WTC11 (cell line): ENCODE data around the gene PDHA1. TPM values are rescaled to one million over a fixed set of nuclear protein-coding genes. Genes with fewer than 3 reads are reported as not detected.

Source experiments
- ATAC-seq: fragments of 200-7000 bp; cut with Tn5 transposase; 2 replicates; pipeline ENCODE4 v1.10.0; 2021; ENCODE audit warnings: mild to moderate bottlenecking, moderate library complexity
- CTCF ChIA-PET: fragments of 300-600 bp; sonication (Branson Sonifier 250); formaldehyde crosslinking; loops from one replicate; lab custom pipeline; 2021; ENCODE audit warnings: antibody characterized with exemption; lab: Charles Lee
- POLR2A ChIA-PET: fragments of 350-600 bp; sonication (Branson Sonifier 250); formaldehyde crosslinking; loops from one replicate; lab custom pipeline; 2021; ENCODE audit warnings: antibody characterized with exemption; lab: Charles Lee
- DNase-seq: peaks from one replicate; pipeline ENCODE4 v3.0.0; 2021; ENCODE audit warnings: low spot score
- H3K27ac Mint-ChIP-seq: 2 replicates; pipeline ENCODE4 v1.8.0; 2021; ENCODE audit warnings: mixed read lengths
- H3K27me3 Mint-ChIP-seq: 2 replicates; pipeline ENCODE4 v1.8.0; 2021; ENCODE audit warnings: low read depth, mild to moderate bottlenecking, moderate library complexity, mixed read lengths
- H3K36me3 Mint-ChIP-seq: 2 replicates; pipeline ENCODE4 v1.8.0; 2021; ENCODE audit warnings: mixed read lengths
- H3K4me1 Mint-ChIP-seq: 2 replicates; pipeline ENCODE4 v1.8.0; 2022; ENCODE audit warnings: mixed read lengths
- H3K4me3 Mint-ChIP-seq: 2 replicates; pipeline ENCODE4 v1.8.0; 2021; ENCODE audit warnings: mild to moderate bottlenecking, moderate library complexity, mixed read lengths
- H3K9me3 Mint-ChIP-seq: 2 replicates; pipeline ENCODE4 v1.8.0; 2021; ENCODE audit warnings: mixed read lengths
- ATF1 ChIP-seq: sonication (generic); formaldehyde crosslinking; IDR thresholded peaks from 2 replicates; pipeline ENCODE4 v1.8.1; 2023; ENCODE audit warnings: mild to moderate bottlenecking, moderate library complexity, missing genetic modification reagents
- ATF2 ChIP-seq: sonication (generic); formaldehyde crosslinking; IDR thresholded peaks from 2 replicates; pipeline ENCODE4 v1.8.1; 2022; ENCODE audit warnings: low read depth, missing genetic modification reagents, borderline replicate concordance
- CREM ChIP-seq: sonication (generic); formaldehyde crosslinking; IDR thresholded peaks from 2 replicates; pipeline ENCODE4 v1.8.1; 2022; ENCODE audit warnings: mild to moderate bottlenecking, missing genetic modification reagents, moderate library complexity
- E2F1 ChIP-seq: sonication (generic); formaldehyde crosslinking; IDR thresholded peaks from 2 replicates; pipeline ENCODE4 v1.8.0; 2022; ENCODE audit warnings: mild to moderate bottlenecking, missing genetic modification reagents
- ELF4 ChIP-seq: sonication (generic); formaldehyde crosslinking; IDR thresholded peaks from 2 replicates; pipeline ENCODE4 v1.8.1; 2022; ENCODE audit warnings: low read depth, mild to moderate bottlenecking, moderate library complexity, missing genetic modification reagents
- EMX1 ChIP-seq: fragments of 250-450 bp; sonication (Bioruptor Pico); IDR thresholded peaks from 2 replicates; pipeline ENCODE4 v1.8.0; 2021; ENCODE audit warnings: mild to moderate bottlenecking
- HMGA2 ChIP-seq: fragments of 250-450 bp; sonication (Bioruptor Pico); IDR thresholded peaks from 2 replicates; pipeline ENCODE4 v1.4.0; 2021; ENCODE audit warnings: mild to moderate bottlenecking, moderate library complexity
- HMGXB4 ChIP-seq: sonication (generic); formaldehyde crosslinking; IDR thresholded peaks from 2 replicates; pipeline ENCODE4 v1.8.1; 2023; ENCODE audit warnings: mild to moderate bottlenecking, moderate library complexity, missing genetic modification reagents
- NR2C2 ChIP-seq: sonication (generic); formaldehyde crosslinking; IDR thresholded peaks from 2 replicates; pipeline ENCODE4 v1.8.0; 2022; ENCODE audit warnings: mild to moderate bottlenecking, missing genetic modification reagents
- SOX15 ChIP-seq: fragments of 250-450 bp; sonication (Bioruptor Pico); IDR thresholded peaks from 2 replicates; pipeline ENCODE4 v1.9.0; 2021; ENCODE audit warnings: mild to moderate bottlenecking
- TCF7 ChIP-seq: sonication (generic); formaldehyde crosslinking; IDR thresholded peaks from 2 replicates; pipeline ENCODE4 v1.8.0; 2022; ENCODE audit warnings: mild to moderate bottlenecking, low read depth, missing genetic modification reagents, moderate library complexity
- ZNF532 ChIP-seq: fragments of 250-450 bp; sonication (Bioruptor Pico); IDR thresholded peaks from 2 replicates; pipeline ENCODE4 v1.9.0; 2021; ENCODE audit warnings: mild to moderate bottlenecking, borderline replicate concordance
- total RNA-seq: library from RNA; stranded (reverse); gene quantifications from 3 replicates; pipeline ENCODE4 v1.2.3, GENCODE V29; 2021
- TF ChIP-seq, protein P1 (sequence below): fragments of 250-450 bp; sonication (Bioruptor Pico); IDR thresholded peaks from 2 replicates; pipeline ENCODE4 v1.9.0; 2021; ENCODE audit warnings: mild to moderate bottlenecking
- TF ChIP-seq, protein P2 (sequence below): fragments of 250-450 bp; sonication (Bioruptor Pico); IDR thresholded peaks from 2 replicates; pipeline ENCODE4 v2.1.2; 2022; ENCODE audit warnings: mild to moderate bottlenecking, moderate library complexity

Gene PDHA1
- total RNA-seq, 1 experiment from 2014 or later: 292 TPM

GRCh38 chrX:19326567-19326966 is 17.2 kb upstream of the PDHA1 start:
- Mint-ChIP-seq H3K27ac (no peak overlapping the region), H3K27me3 (no peaks in the 10 kb centered on the region)
- TF ChIP-seq ATF1 (no peak), CREM (no peak), HMGA2 (CRISPR knock-in tag) (no peak), SOX15 (CRISPR knock-in tag) (no peak), E2F1 (no peak)
- TF ChIP-seq, all 79 proteins: peak for 0
- DNase-seq: no peak
- POLR2A ChIA-PET: no interaction called here
- no peak for ATAC-seq
- Mint-ChIP-seq H3K36me3 (no peaks in the 10 kb centered on the region), H3K4me1 (no peaks in the 10 kb centered on the region), H3K4me3 (no peak overlapping the region), H3K9me3 (no peaks in the 10 kb centered on the region)
- CTCF ChIA-PET: interaction anchor here (1.5 kb wide), 1 partner anchor 286 kb away, joined by 5 read pairs; no protein-coding TSS in a partner anchor

DNA sequence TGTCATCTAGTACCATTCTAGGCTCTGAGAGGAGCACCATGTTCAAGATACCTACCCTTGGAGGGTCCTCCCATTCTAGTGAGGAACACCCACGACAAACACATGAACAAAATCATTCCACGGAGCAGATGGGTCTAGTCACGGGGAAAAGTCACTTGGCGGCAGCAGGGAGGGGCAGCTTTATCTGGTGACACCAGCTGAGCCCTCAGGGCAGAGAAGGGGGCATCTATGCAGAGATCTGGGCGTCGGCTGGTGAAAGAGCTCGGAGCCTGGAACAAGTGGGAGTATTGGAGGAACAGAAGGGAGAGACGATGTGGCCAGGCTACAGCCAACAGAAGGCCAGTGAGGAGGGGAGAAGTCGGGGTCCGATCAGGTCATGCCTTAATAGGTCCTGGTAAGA is 11.9 kb upstream of the PDHA1 start:
- ChIA-PET CTCF (interaction anchor here (2.1 to 3.2 kb wide), 3 partner anchors 225 to 400 kb away, joined by 8 to 64 read pairs (median 13); no protein-coding TSS in a partner anchor), POLR2A (no interaction called here)
- Mint-ChIP-seq H3K27ac (no peak overlapping the region), H3K4me1 (peaks cover 9% of the 10 kb centered on the region), H3K36me3 (peaks cover 3% of the 10 kb centered on the region; the same call in 1 of the 2 replicates), H3K9me3 (peaks cover 10% of the 10 kb centered on the region)
- TF ChIP-seq ATF2 (CRISPR knock-in tag) (no peak), TCF7 (CRISPR knock-in tag) (no peak), HMGXB4 (CRISPR knock-in tag) (no peak), ELF4 (CRISPR knock-in tag) (no peak), EMX1 (CRISPR knock-in tag) (no peak), NR2C2 (CRISPR knock-in tag) (no peak), ZNF532 (CRISPR knock-in tag) (no peak)
- TF ChIP-seq, protein P1, sequence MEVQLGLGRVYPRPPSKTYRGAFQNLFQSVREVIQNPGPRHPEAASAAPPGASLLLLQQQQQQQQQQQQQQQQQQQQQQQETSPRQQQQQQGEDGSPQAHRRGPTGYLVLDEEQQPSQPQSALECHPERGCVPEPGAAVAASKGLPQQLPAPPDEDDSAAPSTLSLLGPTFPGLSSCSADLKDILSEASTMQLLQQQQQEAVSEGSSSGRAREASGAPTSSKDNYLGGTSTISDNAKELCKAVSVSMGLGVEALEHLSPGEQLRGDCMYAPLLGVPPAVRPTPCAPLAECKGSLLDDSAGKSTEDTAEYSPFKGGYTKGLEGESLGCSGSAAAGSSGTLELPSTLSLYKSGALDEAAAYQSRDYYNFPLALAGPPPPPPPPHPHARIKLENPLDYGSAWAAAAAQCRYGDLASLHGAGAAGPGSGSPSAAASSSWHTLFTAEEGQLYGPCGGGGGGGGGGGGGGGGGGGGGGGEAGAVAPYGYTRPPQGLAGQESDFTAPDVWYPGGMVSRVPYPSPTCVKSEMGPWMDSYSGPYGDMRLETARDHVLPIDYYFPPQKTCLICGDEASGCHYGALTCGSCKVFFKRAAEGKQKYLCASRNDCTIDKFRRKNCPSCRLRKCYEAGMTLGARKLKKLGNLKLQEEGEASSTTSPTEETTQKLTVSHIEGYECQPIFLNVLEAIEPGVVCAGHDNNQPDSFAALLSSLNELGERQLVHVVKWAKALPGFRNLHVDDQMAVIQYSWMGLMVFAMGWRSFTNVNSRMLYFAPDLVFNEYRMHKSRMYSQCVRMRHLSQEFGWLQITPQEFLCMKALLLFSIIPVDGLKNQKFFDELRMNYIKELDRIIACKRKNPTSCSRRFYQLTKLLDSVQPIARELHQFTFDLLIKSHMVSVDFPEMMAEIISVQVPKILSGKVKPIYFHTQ (CRISPR knock-in tag): no peak
- TF ChIP-seq, protein P2, sequence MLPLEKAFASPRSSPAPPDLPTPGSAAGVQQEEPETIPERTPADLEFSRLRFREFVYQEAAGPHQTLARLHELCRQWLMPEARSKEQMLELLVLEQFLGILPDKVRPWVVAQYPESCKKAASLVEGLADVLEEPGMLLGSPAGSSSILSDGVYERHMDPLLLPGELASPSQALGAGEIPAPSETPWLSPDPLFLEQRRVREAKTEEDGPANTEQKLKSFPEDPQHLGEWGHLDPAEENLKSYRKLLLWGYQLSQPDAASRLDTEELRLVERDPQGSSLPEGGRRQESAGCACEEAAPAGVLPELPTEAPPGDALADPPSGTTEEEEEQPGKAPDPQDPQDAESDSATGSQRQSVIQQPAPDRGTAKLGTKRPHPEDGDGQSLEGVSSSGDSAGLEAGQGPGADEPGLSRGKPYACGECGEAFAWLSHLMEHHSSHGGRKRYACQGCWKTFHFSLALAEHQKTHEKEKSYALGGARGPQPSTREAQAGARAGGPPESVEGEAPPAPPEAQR: no peak
- TF ChIP-seq, all 79 proteins: peak for 0
- H3K27me3 Mint-ChIP-seq: no peaks in the 10 kb centered on the region; the same call in 1 of the 2 replicates
- ATAC-seq: no peak
- no peak for DNase-seq
- no peak overlapping the region for H3K4me3 Mint-ChIP-seq
